NCI-H2196 (cell line): ENCODE data around the gene YKT6.
A peak's percentile ranks its signal among the peaks of the same experiment; 100 is the strongest.
"Not testable (repeated sequence)": the region's sequence is repeated elsewhere in the genome, so short reads cannot be mapped to it uniquely, and the experiment has no call there.

ENCODE experiments used
- DNase-seq: peaks from one replicate; lab custom pipeline; 2025; ENCODE audit not compliant: unreplicated experiment; lab: John Stamatoyannopoulos, UW

YKT6 gene

DNA sequence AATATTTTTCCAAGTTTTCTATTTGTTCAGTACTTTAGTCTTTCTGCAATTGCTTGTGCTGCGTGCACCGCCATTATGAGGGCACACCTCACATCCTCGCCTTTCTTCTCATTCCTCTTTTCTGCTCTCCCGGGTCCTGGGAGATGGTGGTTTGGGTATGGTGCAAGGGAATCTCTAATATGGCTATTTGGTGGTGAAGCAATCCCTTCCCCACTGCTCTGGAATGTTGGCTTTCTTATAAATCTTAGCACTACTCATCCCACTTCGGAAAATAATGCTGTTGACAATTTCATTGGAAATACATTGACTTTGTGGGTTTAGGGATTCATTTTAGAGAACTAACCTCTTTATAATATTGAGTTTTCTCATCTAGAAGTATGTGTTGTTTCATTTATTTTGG, 9.6 kb upstream of the YKT6 start:
- DNase-seq, result no peak

DNA sequence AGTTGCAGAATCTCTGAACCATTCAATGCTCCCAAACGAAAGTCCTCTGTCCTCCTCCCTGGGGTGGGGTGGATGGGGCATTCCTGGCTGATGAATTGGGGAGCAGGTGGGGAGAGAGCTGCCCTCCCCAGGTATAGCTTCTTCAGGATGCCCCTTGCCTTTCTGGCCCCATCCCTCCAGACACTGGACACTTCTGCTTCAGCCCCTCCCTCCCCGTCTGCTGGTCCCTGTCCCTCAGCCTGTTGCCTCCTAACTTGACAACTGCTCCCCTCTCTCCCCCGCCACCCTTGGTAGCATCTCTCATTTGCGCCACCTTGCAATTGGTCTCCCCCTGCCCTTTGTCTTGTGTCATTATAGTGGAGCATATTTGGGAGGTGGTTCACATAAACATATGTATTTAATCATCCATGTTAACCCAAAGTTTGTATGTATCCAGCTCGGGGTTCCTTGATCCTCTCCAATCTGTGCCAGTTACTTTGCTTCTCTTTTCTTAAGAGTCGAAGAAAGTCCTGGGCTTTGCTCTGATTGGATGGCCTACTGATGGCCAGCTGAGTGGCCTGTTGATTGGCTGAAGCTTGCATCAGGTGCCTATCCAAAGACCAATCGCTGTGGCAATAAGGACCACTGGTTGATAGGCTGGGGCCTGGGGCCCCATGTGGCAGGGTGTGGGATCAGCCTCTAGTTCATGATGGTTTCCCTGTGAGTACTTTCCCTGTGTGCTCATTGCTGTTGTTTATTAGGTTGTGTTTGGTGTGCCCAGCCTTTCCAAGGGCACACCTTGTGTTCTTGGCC, 7.6 kb upstream of the YKT6 start:
- no peak for DNase-seq

GRCh38 chr7:44194069-44194468, 6.7 kb upstream of the YKT6 start:
- no peak for DNase-seq

- DNase-seq, result no peak
Observed at GRCh38 chr7:44194562-44195145, 6.1 kb upstream of the YKT6 start.

GRCh38 chr7:44195889-44196288, 4.9 kb upstream of the YKT6 start:
- DNase-seq, result no peak

GRCh38 chr7:44196450-44196872, 4.3 kb upstream of the YKT6 start:
- DNase-seq, result peak; percentile 45

DNA sequence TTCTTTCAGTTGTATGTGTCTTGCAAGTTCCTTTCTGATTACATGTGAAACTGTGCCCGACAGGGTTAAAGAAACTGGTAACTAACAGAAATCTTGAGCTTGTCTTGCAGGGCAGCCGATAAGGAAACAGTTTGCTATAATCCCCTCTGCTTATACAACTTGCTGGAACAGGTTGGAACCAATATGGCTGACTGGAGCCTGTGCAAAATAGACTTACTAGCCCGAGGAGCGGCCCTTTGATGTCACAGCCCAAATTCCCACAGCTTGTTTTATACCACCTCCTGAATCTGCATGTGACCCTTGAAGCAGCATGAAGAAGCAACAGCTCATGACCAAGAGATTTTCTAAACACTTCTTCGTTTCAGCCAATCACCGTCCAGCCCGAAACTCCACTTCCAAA, 3.3 kb upstream of the YKT6 start:
- DNase-seq, result no peak

GRCh38 chr7:44200163-44200562, 615 bp upstream of the YKT6 start:
- not testable (repeated sequence) for DNase-seq

DNA sequence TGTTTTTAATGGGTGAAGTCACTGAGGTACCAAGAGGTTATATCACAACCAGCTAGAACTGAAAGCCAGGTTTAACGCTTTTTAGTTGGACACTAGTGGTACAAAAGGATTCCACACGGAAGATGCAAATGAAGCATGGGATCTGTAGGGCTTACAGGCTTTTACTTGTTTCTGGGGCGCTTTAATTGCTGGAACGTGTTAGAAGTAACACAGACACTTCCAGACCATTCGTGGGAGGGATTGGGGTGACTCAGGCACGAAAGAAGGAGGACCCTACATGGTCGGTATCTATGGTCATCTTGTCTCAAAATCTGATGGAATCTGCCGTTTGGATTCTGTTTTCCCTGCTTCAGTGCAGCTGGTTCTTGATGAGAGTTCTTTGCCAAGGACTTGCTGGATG, 1.0 kb downstream of the YKT6 start:
- DNase-seq, result no peak

DNA sequence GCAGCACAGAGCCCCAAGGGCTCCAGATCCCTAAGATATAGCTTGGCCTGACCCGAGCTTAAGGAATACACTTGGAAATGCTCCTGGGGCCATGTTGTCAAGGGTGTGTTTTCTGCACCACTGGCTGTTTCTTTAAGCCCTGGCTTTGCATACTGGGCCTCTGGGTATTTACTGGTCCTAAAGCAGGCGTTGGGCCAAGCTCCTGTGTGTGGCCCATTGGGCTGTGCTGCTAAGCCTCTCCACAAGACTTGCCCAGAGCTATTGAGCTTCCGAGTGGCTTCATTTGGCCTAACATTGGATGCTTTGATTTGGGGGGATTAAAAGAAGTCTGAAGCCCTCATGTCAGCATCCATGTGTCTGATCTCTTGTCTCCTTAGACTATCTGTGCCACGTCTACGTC, 5.2 kb downstream of the YKT6 start:
- no peak for DNase-seq

GRCh38 chr7:44208085-44208484, 7.3 kb downstream of the YKT6 start:
- DNase-seq, result no peak

GRCh38 chr7:44210107-44210506, 9.3 kb downstream of the YKT6 start:
- no peak for DNase-seq

DNA sequence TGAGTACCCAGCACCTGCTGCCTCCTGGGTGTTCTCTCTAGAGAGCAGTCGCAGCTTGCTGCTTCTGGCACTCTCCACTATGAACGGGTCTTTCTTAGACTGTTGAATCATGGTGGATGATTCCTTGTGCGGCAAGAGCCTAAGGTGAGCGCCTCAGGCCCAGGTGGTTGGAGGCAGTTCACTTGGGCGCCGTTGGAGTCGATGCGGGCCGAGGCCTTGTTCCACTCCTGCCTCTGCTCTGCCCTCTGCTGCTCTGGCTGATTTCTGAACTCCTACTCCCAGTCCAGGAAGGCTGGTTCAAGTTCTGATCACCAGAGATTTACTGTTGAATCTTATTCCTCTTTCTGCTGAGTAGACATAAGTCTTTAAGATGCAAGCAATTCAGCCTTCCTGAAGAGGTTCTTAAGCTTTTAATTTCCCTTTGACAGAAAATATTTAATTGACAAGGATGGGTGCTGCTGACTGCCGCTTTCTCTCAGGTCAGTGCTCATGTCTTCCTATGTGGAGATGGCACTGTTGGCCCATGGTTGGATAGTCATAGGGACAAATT, 10.4 kb downstream of the YKT6 start:
- DNase-seq, result no peak

- DNase-seq, result no peak
Observed at GRCh38 chr7:44212018-44212417, 11.2 kb downstream of the YKT6 start.

GRCh38 chr7:44212581-44213184, 11.9 kb downstream of the YKT6 start:
- DNase-seq, result no peak

DNA sequence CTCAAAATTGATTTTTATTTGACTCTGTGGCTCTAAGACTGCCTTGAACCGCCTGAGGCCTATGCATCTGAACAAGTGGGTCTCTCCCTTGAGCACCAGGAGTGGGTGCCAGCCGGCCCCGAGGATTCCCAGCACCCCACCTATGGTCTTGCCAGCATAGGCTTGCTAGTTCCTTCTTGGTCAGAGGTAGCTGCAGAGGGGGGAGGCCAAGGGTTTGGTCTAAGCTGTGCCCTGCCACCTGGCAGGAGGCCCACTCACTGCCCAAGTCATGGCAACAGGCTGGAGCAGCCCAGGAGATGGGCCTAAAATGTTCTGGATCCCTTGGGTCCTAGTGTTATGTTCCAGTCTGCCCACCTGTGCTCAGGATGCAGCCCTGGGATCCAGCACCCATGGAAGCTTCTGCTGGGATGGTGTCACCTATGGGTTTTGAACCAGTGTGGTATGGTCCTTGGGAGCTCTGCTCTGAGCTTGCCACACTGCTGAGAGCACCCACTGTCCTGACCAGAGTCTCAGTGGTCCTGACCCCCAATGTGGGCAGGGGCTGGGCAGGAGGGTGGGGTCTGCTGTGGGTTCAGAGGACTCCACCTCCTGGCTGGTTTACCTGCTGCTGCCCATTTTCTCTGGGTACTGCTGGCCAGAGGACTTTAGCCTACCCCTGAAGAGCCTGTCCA, 12.6 kb downstream of the YKT6 start:
- peak; percentile 34 for DNase-seq

- no peak for DNase-seq
Observed at GRCh38 chr7:44213877-44214388, 13.2 kb downstream of the YKT6 start.

DNA sequence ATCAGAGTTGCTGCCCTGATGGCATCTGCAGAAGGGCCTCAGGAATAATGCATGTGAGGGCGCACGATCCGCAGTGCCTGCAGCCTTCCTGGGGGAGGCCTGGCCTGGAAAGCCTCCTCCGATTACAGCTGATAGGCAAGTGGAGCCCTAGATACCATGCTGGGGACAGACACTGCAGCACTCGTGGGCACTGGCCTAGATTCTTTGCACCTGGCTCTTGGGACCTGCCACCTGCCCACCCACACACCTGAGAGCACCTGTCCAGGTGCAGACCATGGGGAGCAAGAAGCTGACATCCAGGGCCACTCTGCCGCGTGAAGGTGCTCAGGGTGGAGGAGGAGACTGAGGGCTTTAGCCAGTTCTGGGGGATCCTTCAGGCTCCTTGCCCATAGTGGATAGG, 14.8 kb downstream of the YKT6 start:
- no peak for DNase-seq

GRCh38 chr7:44216019-44216418, 15.2 kb downstream of the YKT6 start:
- DNase-seq, result peak; percentile 34

GRCh38 chr7:44216521-44217222, 15.9 kb downstream of the YKT6 start:
- no peak for DNase-seq

- no peak for DNase-seq
Observed at GRCh38 chr7:44217223-44217714, 16.5 kb downstream of the YKT6 start.
